Hepatocyte (in vitro differentiated cells): ENCODE measurements around the gene ATP5F1D. TPM values are rescaled to one million over a fixed set of nuclear protein-coding genes. Genes with fewer than 3 reads are reported as not detected.

Experiments
- DNase-seq: peaks from one replicate; pipeline ENCODE4 v3.0.0-alpha.2; 2016; ENCODE audit warnings: low spot score
- H2AFZ ChIP-seq: fragments of 200-600 bp; sonication (generic); 2 replicates; pipeline ENCODE4 v1.6.0; 2016; ENCODE audit warnings: antibody characterized with exemption, mild to moderate bottlenecking
- H3K27ac ChIP-seq: fragments of 200-600 bp; sonication (generic); 2 replicates; pipeline ENCODE4 v1.5.1; 2016; ENCODE audit warnings: mild to moderate bottlenecking
- H3K27me3 ChIP-seq: fragments of 200-600 bp; sonication (generic); 2 replicates; pipeline ENCODE4 v1.6.1; 2016
- H3K36me3 ChIP-seq: fragments of 200-600 bp; sonication (generic); replicated peaks from 2 replicates; pipeline ENCODE4 v1.5.1; 2016; ENCODE audit warnings: low read depth; ENCODE audit not compliant: insufficient read depth
- H3K4me1 ChIP-seq: fragments of 200-600 bp; sonication (generic); 2 replicates; pipeline ENCODE4 v1.5.1; 2016; ENCODE audit warnings: mild to moderate bottlenecking, moderate library complexity; ENCODE audit not compliant: insufficient read depth
- H3K4me2 ChIP-seq: fragments of 200-600 bp; sonication (generic); 2 replicates; pipeline ENCODE4 v1.6.0; 2016
- H3K4me3 ChIP-seq: fragments of 200-600 bp; sonication (generic); 2 replicates; pipeline ENCODE4 v1.5.1; 2016; ENCODE audit warnings: mild to moderate bottlenecking
- H3K79me2 ChIP-seq: fragments of 200-600 bp; sonication (generic); 2 replicates; pipeline ENCODE4 v1.6.0; 2017; ENCODE audit warnings: mild to moderate bottlenecking
- H3K9me2 ChIP-seq: fragments of 200-600 bp; sonication (generic); replicated peaks from 2 replicates; pipeline ENCODE4 v1.6.0; 2017; ENCODE audit warnings: mild to moderate bottlenecking; ENCODE audit not compliant: insufficient read depth
- H3K9me3 ChIP-seq: fragments of 200-600 bp; sonication (generic); 2 replicates; pipeline ENCODE4 v1.5.1; 2016; ENCODE audit warnings: low read depth, mild to moderate bottlenecking
- H4K20me1 ChIP-seq: fragments of 200-600 bp; sonication (generic); 2 replicates; pipeline ENCODE4 v1.6.0; 2016; ENCODE audit warnings: mild to moderate bottlenecking; ENCODE audit not compliant: insufficient read depth, poor library complexity, severe bottlenecking
- CTCF ChIP-seq: fragments of 200-600 bp; sonication (generic); IDR thresholded peaks from 2 replicates; pipeline ENCODE4 v1.5.1; 2016; ENCODE audit warnings: antibody characterized with exemption, mild to moderate bottlenecking; ENCODE audit not compliant: poor library complexity
- EZH2 ChIP-seq: fragments of 200-600 bp; sonication (generic); IDR thresholded peaks from 2 replicates; pipeline ENCODE4 v1.6.1; 2016; ENCODE audit warnings: antibody characterized with exemption, mild to moderate bottlenecking, borderline replicate concordance
- EZH2phosphoT487 ChIP-seq: fragments of 200-600 bp; sonication (generic); IDR thresholded peaks from one replicate; pipeline ENCODE4 v1.6.1; 2018; ENCODE audit warnings: antibody characterized with exemption, mild to moderate bottlenecking, low read depth, moderate library complexity; ENCODE audit not compliant: unreplicated experiment, severe bottlenecking
- WGBS: methylation state at CpG from one replicate; pipeline ENCODE4 v1.1.6; 2016; ENCODE audit warnings: low lambda C conversion rate; ENCODE audit errors: missing lambda C conversion rate; 5-methylcytosine and 5-hydroxymethylcytosine counted together
- polyA plus RNA-seq: library from polyadenylated mRNA; unstranded; fragments of >200 nt; fragmentation: Nextera tagmentation; extraction: Ambion mirVana; gene quantifications from 2 replicates; pipeline ENCODE4 v1.2.1, GENCODE V29; 2016
- total RNA-seq: library from RNA; depleted of rRNA; stranded (reverse); fragments of >200 nt; gene quantifications from 2 replicates; pipeline ENCODE4 v1.2.3, GENCODE V29; 2014

ATP5F1D gene
- total and polyA plus RNA-seq, 2 experiments from 2014 or later = 54.0 to 291 TPM

- Histone ChIP-seq H3K4me1 (peaks cover 25% of the 10 kb centered on the region), H3K79me2 (peaks cover 32% of the 10 kb centered on the region), H3K4me3 (no peak overlapping the region), H3K9me3 (no peaks in the 10 kb centered on the region), H4K20me1 (peaks cover 17% of the 10 kb centered on the region), H3K27ac (no peak overlapping the region), H3K9me2 (no peaks in the 10 kb centered on the region), H3K4me2 (no peak overlapping the region), H3K36me3 (peaks cover 5% of the 10 kb centered on the region), H3K27me3 (no peaks in the 10 kb centered on the region), H2AFZ (no peak overlapping the region)
- no peak for TF ChIP-seq EZH2phosphoT487
- TF ChIP-seq CTCF = no peak
- TF ChIP-seq EZH2 = no peak
- no peak for DNase-seq
- 88% methylated on average over 12 of the region's 12 CpGs for WGBS
Measured at GRCh38 chr19:1278074-1278473, 36.5 kb downstream of the ATP5F1D start.

GRCh38 chr19:1278713-1279660, 37.4 kb downstream of the ATP5F1D start:
- Histone ChIP-seq H2AFZ (no peak overlapping the region), H3K4me2 (no peak overlapping the region), H3K9me3 (no peaks in the 10 kb centered on the region), H4K20me1 (peaks cover 9% of the 10 kb centered on the region), H3K27me3 (no peaks in the 10 kb centered on the region), H3K79me2 (peaks cover 23% of the 10 kb centered on the region), H3K27ac (no peak overlapping the region), H3K9me2 (no peaks in the 10 kb centered on the region), H3K4me3 (no peak overlapping the region), H3K36me3 (peaks cover 1% of the 10 kb centered on the region), H3K4me1 (peaks cover 22% of the 10 kb centered on the region)
- DNase-seq = no peak
- 96% methylated on average over 21 of the region's 25 CpGs for WGBS
- TF ChIP-seq CTCF (no peak), EZH2 (no peak), EZH2phosphoT487 (no peak)

GRCh38 chr19:1279782-1280341, 38.3 kb downstream of the ATP5F1D start:
- H3K9me2 ChIP-seq = no peaks in the 10 kb centered on the region
- H4K20me1 ChIP-seq = peaks cover 1% of the 10 kb centered on the region
- H3K27ac ChIP-seq = no peak overlapping the region
- TF ChIP-seq CTCF (peak; percentile 80), EZH2phosphoT487 (no peak), EZH2 (no peak)
- no peaks in the 10 kb centered on the region for H3K36me3 ChIP-seq
- H3K27me3 ChIP-seq = no peaks in the 10 kb centered on the region
- 46% methylated on average over 10 of the region's 10 CpGs for WGBS
- H2AFZ ChIP-seq = no peak overlapping the region
- no peak overlapping the region for H3K4me3 ChIP-seq
- no peak overlapping the region for H3K4me2 ChIP-seq
- DNase-seq = peak; percentile 89
- H3K79me2 ChIP-seq = peaks cover 14% of the 10 kb centered on the region
- H3K4me1 ChIP-seq = peaks cover 25% of the 10 kb centered on the region
- H3K9me3 ChIP-seq = no peaks in the 10 kb centered on the region
